ENCODE data around the gene DUSP16. TPM values are rescaled to one million over a fixed set of nuclear protein-coding genes. Genes with fewer than 3 reads are reported as not detected.

Gene DUSP16
- total and polyA plus RNA-seq, 2 of the 8 experiments (the other 6 are each of a cell fraction or from before 2014, with no cell fraction given), result 31.6 to 55.9 TPM

- no peaks in the 10 kb centered on the region for H3K27me3 ChIP-seq (replicated peaks in 1 of 4; ENCODE audit: control insufficient read depth in 3 of 4, extremely low read depth in 1 of 4, insufficient read depth in 3 of 4, low read length in 3 of 4)
- H3K79me1 ChIP-seq (ENCODE audit: low read depth, low read length), result no peaks in the 10 kb centered on the region; the same call in 1 of the 2 replicates
- H3K9me3 ChIP-seq (ENCODE audit: insufficient read depth in 2 of 2, low read depth in 1 of 2, low read length in 1 of 2), result no peaks in the 10 kb centered on the region
- H3K36me3 ChIP-seq (ENCODE audit: control insufficient read depth in 2 of 4, insufficient read depth in 4 of 4, low read length in 3 of 4), result no peaks in the 10 kb centered on the region; a peak in 1 of 8 replicates
- H3K4me1 ChIP-seq (replicated peaks in 1 of 4; ENCODE audit: control insufficient read depth in 3 of 4, insufficient read depth in 4 of 4, low read length in 3 of 4), result peaks cover 0 to 8% (median 6%) of the 10 kb centered on the region in 4 experiments; a peak in 4 of 7 replicates
- H3K4me3 ChIP-seq (ENCODE audit: extremely low read depth in 1 of 4, insufficient read depth in 2 of 4, low read depth in 3 of 4, low read length in 4 of 4), result no peak overlapping the region
- H3K23ac ChIP-seq (ENCODE audit: insufficient read length), result no peak overlapping the region
- no peak overlapping the region for H3K14ac ChIP-seq (ENCODE audit: insufficient read length)
- H3K18ac ChIP-seq (ENCODE audit: extremely low read depth, low read length), result no peak overlapping the region
- no peak for FAIRE-seq
- WGBS, 2 experiments (ENCODE audit: extremely low coverage in 1 of 2, insufficient coverage in 1 of 2, insufficient read length in 1 of 2, insufficient replicate concordance in 2 of 2, low coverage in 1 of 2, low lambda C conversion rate in 2 of 2, missing lambda C conversion rate in 1 of 2), result 96% methylated on average over 2 of the region's 2 CpGs; no CpG with 5 or more reads in 1 of the 2 experiments
- H2BK15ac ChIP-seq (ENCODE audit: low read length), result no peak overlapping the region
- H3K79me2 ChIP-seq (ENCODE audit: control insufficient read depth in 1 of 2, insufficient read depth in 2 of 2, low read length in 2 of 2), result peaks cover 0 to 85% of the 10 kb centered on the region in 2 experiments; a peak in 2 of 4 replicates
- DNase-seq (ENCODE audit: low read depth in 1 of 2, low spot score in 2 of 2), result no peak
- H3K27ac ChIP-seq (ENCODE audit: low read depth, low read length), result no peak overlapping the region
- peaks cover 0 to 2% of the 10 kb centered on the region in 2 experiments for H4K20me1 ChIP-seq (replicated peaks in 1 of 2; ENCODE audit: control insufficient read depth in 1 of 2, insufficient read depth in 2 of 2, low read length in 2 of 2)
- no peak overlapping the region for H4K5ac ChIP-seq (ENCODE audit: insufficient read length, low read depth, low read length)
- POLR2A ChIA-PET (ENCODE audit: partially characterized antibody), result interaction anchor here (1.5 kb wide), 1 partner anchor 10 kb away, joined by 4 read pairs; no protein-coding TSS in a partner anchor
- no peak overlapping the region for H2AK5ac ChIP-seq (ENCODE audit: low read depth, low read length)
- CTCF ChIA-PET (ENCODE audit: partially characterized antibody), result interaction anchor here (1.1 kb wide), 1 partner anchor 9 kb away, joined by 3 read pairs; no protein-coding TSS in a partner anchor
- H2BK12ac ChIP-seq (ENCODE audit: low read depth, low read length), result no peak overlapping the region
- H3K4ac ChIP-seq (replicated peaks; ENCODE audit: insufficient read length, low read depth, low read length), result no peak overlapping the region
- H2BK20ac ChIP-seq (ENCODE audit: low read length), result no peak overlapping the region
- no peaks in the 10 kb centered on the region for H3K23me2 ChIP-seq (ENCODE audit: low read depth, low read length)
- H3K9ac ChIP-seq (replicated peaks in 1 of 4; ENCODE audit: extremely low read depth in 1 of 4, low read depth in 3 of 4, low read length in 3 of 4), result no peak overlapping the region
- H2BK120ac ChIP-seq (replicated peaks; ENCODE audit: low read depth, low read length), result no peak overlapping the region
- H4K8ac ChIP-seq (ENCODE audit: extremely low read depth, insufficient read depth, low read length), result no peak overlapping the region
- no peak overlapping the region for H3K56ac ChIP-seq (replicated peaks; ENCODE audit: insufficient read length, low read depth, low read length)
- no peak for TF ChIP-seq JUND (IDR thresholded peaks at IDR 0.05; ENCODE audit: low read length)
- no peak for TF ChIP-seq HDAC2 (IDR thresholded peaks at IDR 0.05; ENCODE audit: borderline replicate concordance in 1 of 2, low read depth in 2 of 2, low read length in 2 of 2)
- no peak for TF ChIP-seq RAD21 (IDR thresholded peaks at IDR 0.05 in 1 of 2, conservative IDR thresholded peaks at IDR 0.05 in 1 of 2; ENCODE audit: low read depth in 2 of 2, low read length in 2 of 2)
- H2BK5ac ChIP-seq (ENCODE audit: low read depth, low read length), result no peak overlapping the region
- H2AFZ ChIP-seq (ENCODE audit: low read length), result no peak overlapping the region
- H4K91ac ChIP-seq (replicated peaks; ENCODE audit: insufficient read length, low read length), result no peak overlapping the region
- no peak overlapping the region for H3K4me2 ChIP-seq (ENCODE audit: insufficient read depth in 1 of 2, low read depth in 2 of 2, low read length in 2 of 2)
Observed at GRCh38 chr12:12537421-12537820, 25.2 kb downstream of the DUSP16 start.
